GM18873 (cell line): ENCODE measurements around the gene SNAPC2.
"Not testable (repeated sequence)": the region's sequence is repeated elsewhere in the genome, so short reads cannot be mapped to it uniquely, and the experiment has no call there.

Experiments used
- ATAC-seq: cut with Tn5 transposase; IDR thresholded peaks from one replicate; pipeline ENCODE4 v1.9.1; 2021; ENCODE audit warnings: mild to moderate bottlenecking, moderate library complexity, moderate number of reproducible peaks; ENCODE audit not compliant: unreplicated experiment, low FRiP score

Gene SNAPC2

GRCh38 chr19:7908078-7908699 lies 11.9 kb upstream of the SNAPC2 start:
- ATAC-seq: no peak

GRCh38 chr19:7908742-7909461 lies 11.2 kb upstream of the SNAPC2 start:
- no peak for ATAC-seq

- no peak for ATAC-seq
Observed at GRCh38 chr19:7909471-7910067, 10.6 kb upstream of the SNAPC2 start.

GRCh38 chr19:7910321-7911161 lies 9.6 kb upstream of the SNAPC2 start:
- ATAC-seq: no peak

GRCh38 chr19:7911508-7912143 lies 8.5 kb upstream of the SNAPC2 start:
- ATAC-seq: no peak

GRCh38 chr19:7912144-7912696 lies 7.9 kb upstream of the SNAPC2 start:
- no peak for ATAC-seq

GRCh38 chr19:7912697-7913564 lies 7.2 kb upstream of the SNAPC2 start:
- ATAC-seq: no peak

GRCh38 chr19:7913652-7914051 lies 6.5 kb upstream of the SNAPC2 start:
- no peak for ATAC-seq

GRCh38 chr19:7914099-7914498 lies 6.0 kb upstream of the SNAPC2 start:
- no peak for ATAC-seq

- ATAC-seq: no peak
Observed at GRCh38 chr19:7914598-7915045, 5.5 kb upstream of the SNAPC2 start, which contains the start of gene TGFBR3L. TGFBR3L (plus strand) TSS chr19:7914830.

GRCh38 chr19:7915250-7916102 lies 4.7 kb upstream of the SNAPC2 start:
- no peak for ATAC-seq

- ATAC-seq: no peak
Observed at GRCh38 chr19:7916103-7916954, 3.8 kb upstream of the SNAPC2 start.

GRCh38 chr19:7916955-7917266 lies 3.2 kb upstream of the SNAPC2 start:
- ATAC-seq: no peak

GRCh38 chr19:7917267-7918061 lies 2.7 kb upstream of the SNAPC2 start:
- ATAC-seq: no peak

GRCh38 chr19:7918062-7918614 lies 2.0 kb upstream of the SNAPC2 start:
- not testable (repeated sequence) for ATAC-seq
